ENCODE results near the gene SCAANT1.
A peak's percentile ranks its signal among the peaks of the same experiment; 100 is the strongest.

SCAANT1 gene

DNA sequence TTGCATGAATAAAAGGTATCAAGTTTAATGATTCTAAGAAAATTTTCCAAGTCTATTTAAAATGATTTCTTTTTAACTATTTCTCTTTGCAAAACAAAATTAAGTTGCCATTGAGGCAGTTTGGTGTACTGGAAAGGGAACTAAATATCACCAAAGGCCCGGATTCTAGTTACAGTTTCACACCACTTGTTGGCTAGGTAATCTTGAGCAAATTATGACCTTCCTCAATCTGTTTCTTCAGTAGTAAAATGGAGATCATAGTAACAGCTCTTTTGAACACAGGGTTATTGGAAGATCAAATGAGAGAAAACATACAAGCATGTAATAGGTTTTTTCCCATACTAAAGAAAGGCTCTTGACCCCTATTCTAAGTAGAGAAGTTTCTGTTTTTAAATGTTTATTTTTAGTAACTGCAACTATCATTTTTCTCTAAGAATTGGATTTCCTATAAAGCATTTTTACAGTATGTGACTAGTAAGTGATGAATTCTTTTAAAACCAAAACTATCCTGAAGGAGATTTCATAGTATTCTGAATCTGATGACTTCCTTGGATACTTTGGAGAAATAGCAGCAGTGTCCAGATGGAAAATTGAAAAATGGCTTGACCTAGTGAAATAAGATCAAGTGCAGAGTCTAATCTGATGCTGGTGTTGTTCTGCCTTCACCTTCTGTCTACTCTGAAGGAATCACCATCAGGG lies 15.7 kb downstream of the SCAANT1 start:
- no peak for DNase-seq

DNA sequence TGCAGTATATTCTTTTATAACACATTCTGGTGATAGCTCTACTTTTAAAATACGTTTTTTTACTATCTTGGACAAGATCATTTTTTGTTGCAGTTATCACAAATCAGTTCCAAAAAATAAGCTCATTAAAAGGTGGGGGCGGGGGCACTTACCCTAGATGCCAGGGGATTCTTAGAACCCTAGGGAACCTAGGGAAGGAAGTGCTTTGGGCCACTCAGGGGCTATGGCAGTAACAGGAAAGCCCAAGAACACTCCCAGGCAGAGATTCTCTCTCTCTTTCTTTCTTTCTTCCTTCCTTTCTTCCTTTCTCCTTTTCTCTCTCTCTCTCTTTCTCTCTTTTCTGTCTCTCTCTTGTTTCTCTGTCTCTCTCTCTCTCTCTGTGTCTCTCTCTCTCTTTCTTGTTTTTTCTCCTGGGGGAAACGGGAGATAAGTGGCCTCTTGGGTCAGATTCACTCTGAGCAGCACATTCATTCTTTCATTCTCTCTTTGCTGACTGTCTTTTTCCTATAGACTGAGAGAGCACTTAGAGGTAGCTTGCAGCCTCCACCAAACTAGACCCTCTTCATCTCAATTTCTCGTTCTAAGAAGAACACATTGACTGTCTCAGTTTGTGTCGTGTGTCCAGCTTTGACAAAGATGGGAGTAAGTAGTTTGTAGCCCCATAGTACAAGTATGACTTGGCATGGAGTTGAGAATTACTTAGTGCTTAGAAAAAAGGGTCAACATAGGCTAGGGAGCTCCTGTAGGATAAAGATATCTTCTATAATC lies 16.6 kb downstream of the SCAANT1 start:
- no peak for DNase-seq

DNA sequence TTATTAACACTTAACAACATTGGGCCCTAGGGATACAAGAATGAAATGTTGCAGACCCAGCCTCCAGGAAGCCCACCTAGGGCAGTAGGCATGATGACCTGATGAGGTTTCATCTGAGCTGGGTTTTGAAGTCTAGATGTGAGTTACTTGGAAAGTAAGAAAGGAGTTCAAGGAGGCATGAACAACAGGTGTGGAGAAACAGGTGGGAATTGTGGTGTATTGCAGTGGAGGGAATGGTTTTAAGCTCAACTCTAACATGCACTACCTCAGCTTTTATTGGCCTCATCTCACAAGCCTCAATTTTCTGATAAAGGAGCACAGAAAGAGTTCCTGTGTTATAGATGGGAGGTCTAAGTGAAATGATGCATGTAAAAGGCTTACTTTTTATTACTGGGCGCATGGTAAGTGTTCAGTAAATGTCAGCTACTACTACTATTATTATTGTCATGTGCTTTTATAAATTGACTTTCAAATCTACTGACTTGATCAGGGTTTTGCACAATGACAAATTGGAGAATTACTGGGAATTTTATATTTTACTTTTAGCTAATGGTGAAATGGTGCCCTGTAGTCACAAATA lies 19.3 kb downstream of the SCAANT1 start:
- DNase-seq, result no peak

DNA sequence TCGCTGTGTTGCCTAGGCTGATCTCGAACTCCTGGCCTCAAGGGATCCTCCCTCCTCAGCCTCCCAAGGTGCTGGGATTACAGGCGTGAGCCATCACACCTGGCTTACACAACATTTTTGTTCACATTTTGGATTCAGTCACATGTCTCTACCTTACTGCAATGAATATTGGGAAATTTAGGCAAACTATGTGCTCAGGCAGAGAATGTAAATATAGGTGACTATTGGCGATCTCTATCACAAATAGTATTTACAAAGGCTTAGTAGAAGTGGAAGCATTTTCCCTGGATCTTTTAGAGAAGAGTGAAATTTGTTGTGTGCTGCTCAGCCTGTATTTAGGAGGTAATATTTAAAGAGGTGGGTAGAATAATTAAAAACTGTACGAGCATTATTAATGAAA lies 20.7 kb downstream of the SCAANT1 start:
- DNase-seq, result no peak

DNA sequence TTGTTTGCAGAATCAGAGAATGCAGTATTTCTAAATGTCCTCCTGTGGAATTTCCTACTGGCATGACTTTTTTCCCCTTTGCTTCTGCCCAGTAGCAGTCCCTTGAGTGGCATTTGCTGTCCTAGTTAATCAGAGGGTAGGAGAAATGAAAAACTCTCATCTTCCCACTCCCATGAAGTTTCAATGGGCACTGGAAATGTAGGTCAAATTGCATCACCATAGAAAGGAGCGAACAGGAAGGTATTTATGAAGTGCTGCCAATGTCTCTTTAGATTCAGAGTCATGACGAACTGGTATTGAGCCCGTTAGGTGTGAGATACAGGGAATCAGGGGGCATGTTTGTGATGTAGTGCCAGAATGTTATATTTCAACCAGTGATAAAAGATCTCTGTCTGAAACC lies 25.3 kb downstream of the SCAANT1 start:
- DNase-seq, result peak; percentile 79

DNA sequence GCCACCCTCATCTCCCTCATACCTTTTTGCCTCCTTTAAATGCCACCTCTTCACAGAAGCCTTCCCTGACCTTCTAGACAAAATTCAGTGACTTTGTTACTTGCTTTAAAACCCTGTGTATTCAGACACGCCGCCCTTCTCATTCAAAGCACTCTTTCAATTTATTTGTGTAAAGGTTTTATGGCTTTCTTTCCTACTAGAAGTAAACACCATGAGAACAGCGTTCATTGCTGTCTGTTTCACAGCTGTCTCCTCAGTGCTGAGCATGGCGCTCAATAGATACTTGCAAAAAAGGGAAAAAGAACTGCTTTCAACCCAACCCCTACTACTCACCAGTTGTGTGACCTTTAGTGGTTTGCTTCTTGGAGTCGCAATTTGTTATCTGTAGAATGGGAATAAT lies 31.5 kb downstream of the SCAANT1 start:
- no peak for DNase-seq

DNA sequence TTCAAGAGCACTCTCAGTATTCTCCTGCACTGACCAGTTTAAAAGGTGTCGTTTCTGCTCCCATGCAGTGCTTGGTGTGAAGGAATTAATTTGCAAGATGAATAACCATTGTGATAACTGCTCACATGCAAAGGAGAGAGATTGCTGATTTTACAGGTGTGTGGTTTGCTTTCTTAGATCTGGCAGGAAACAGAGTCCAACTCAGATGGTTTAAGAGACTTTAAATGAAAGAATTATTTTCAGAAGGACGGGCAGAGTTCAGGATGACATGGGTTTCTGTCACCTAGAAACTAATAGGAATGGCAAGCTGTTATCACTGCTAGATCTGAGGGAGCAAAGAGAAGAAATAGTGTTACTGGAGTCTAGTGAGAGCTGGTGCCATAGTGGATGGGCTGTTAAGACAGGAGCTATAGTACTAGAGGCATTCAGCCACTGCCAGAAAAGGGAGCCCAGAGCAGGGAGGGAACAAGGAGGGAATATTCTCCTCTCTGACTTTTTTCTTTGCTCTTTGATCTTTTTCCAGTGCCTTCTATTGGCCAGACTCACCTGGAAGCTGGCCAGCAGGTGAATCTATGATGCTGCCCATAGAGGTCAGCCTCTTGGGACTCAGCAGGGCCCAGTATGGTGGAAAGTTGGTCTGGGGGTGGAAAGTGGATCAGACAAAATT lies 33.7 kb downstream of the SCAANT1 start:
- no peak for DNase-seq

DNA sequence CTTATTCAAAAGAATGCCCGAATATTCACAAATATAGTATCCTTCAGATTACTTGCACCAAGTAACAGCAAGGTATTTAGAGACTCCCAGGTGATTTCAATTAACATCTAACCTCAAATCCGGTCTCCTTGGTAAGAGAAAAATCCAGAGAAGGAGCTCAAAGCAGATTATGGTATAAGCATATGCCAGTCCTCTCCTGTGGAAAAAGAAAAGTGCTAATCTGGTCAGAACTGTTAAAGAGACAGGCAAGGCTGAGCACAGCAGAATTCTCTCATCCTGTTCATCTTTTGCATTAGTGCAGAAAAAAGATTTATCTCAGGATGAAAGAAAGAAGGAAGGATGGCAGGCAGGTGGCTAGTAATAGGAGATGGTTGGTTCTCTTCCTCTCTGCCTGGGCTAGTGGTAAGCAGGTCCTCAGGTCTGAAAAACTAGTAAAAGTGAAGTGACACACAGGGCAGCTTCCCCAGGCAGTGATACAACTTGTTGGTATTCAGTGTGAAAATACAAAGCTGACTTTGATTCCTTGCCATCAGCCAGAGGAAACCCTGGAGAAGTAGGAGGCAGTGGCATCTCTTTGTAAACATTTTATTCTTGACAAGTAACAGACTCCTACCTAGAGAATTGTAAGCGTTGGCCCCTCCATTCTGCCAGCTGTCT lies 34.3 kb downstream of the SCAANT1 start:
- DNase-seq, result no peak

DNA sequence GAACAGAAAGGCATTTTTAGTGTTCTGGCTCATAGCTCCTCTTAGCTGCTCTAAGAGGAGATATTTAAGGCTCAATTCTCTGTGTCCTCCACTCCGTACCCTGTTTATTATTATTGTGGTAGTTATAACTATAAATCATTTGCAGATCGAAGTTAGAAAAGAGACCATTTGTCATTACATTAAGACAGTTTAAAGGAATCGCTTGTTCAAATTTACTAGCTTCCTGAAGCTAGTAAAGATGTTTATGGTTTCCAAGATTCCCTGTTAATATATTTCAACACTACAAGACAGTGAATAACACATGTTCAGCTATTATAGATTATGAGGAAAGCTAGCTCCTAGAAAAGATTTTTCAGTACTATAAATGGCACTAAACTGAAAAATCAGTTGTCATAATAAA lies 35.9 kb downstream of the SCAANT1 start:
- no peak for DNase-seq

DNA sequence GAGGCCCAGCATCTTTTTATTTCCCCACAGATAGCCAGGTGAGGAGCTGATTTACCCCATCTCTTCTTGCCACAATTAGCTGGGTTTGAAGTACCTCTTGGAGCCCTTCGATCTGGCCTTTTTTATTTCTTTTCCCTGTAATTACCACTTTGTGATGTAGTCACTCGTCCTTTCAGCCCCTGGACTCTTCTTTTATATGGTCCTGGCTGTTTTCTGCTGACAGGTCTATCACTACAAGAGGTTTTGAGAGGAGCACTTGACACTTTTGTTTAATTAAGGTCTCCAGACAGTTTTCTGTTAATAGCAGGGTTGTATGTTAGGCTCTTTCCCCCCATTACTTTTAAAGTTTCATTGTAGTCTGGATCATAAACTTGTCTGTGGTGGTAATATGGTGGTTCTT lies 36.7 kb downstream of the SCAANT1 start:
- DNase-seq, result no peak

DNA sequence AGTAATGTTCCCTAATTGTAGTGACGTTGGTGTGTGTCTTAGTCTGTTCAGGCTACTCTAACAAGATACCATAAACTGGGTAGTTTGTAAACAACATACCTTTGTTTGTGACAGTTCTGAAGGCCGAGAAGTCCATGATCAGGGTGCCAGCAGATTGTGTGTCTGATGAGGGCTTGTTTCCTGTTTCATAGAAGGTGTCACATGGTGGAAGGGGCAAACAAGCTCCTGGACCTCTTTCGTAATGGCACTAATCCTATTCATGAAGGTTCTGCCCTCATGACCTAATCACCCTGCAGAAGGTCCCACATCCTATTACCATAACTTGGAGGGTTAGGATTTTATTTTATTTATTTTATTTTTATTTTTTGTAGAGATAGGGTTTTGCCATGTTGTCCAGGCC lies 37.4 kb downstream of the SCAANT1 start:
- no peak for DNase-seq

DNA sequence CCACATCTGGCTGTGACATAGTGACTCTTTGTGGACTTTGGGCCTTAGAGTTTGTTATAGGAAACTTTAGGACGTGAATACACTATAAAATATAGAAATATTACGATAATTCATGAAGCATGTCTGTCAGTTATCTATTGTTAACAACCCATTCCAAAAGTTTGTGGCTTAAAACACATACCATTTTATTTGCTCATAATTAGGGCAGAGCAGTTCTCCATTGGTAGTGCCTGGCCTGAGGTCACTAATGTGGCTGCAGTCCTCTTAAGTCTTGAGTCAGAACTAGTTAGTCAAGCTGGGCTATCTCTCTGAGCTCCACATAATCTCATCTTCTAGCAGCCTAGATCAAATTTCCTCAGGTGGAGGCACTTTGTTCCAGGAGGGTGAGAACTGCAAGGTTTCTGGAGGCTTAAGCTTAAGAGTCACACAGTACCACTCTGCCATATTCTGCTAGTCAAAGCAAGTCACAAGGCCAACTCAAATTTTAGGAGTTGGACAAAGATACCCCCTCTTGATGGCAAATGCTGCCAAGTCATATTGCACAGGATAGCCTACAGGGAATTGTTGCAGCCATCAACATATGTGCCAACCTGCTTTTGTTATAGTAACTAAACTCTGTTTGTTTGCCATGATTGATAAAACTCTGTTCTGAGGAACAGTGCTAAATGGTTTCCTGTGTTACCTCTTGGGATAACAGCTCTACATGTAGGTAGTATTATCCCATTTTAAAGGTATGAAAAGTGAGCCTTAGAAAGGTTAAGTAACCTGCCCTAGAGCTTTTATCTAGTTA lies 39.9 kb downstream of the SCAANT1 start:
- DNase-seq, result no peak

DNA sequence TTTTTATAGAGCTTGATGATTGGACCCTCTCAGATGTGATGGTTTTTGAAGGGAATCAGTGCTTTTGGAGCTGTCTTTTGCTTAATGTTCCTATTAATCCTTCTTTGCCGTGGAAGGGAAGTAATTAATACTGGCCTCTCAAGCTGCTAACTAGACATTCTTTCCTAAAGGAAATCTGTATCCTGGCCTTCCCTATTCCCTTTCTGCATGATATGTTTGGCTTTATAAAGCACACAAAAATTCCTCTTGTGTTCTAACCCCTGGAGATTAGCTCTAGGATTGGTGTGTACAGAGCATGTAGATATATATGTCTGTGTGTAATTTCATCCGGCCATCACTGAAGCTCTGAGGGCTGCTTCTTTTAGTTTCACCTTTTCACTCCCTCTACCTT lies 41.6 kb downstream of the SCAANT1 start:
- DNase-seq, result no peak

DNA sequence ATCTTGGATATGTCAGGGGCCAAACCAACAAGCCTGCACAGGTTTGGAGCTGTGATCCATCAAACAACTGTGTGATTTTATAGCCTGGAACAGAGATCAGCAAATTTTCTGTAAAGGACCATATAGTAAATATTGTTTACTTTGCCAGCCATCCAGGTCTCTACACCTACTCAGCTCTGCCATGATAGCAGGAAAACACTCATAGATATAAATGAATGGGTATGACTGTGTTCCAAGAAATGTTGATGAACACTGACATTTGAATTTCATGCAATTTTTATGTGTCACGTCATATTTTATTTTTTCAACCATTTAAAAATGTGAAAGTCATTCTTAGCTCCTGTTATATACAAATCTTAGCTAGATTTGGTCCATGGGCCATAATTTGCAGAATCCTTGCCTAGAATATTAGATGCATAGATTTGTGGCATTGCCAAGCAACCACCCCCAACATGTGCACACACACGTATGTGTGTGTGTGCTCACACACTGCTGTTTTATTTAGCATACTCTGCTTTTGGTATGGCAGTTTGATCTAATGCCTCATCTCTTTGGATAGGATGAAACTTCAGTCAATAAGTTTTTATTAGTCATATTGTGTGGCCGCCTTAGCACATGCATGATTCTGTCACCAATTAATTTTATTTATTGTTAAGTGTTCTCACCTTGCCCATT lies 42.1 kb downstream of the SCAANT1 start:
- DNase-seq, result no peak

DNA sequence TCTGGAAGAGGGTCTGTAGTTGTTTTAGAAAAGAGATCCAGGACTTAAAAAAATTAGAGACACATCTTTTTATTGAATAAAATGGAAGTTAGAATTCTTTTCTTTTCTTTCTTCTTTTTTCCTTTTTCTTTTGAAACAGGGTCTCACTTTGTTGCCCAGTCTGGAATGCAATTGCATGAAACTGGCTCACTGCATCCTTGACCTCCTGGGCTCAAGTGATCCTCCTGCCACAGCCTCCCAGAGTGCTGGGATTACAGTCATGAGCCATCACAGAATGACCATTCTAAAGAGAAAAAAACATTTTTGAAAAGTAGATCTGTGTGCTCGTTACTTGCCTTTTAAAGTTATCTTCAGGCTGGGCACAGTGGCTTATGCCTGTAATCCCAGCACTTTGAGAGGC lies 45.0 kb downstream of the SCAANT1 start:
- no peak for DNase-seq

DNA sequence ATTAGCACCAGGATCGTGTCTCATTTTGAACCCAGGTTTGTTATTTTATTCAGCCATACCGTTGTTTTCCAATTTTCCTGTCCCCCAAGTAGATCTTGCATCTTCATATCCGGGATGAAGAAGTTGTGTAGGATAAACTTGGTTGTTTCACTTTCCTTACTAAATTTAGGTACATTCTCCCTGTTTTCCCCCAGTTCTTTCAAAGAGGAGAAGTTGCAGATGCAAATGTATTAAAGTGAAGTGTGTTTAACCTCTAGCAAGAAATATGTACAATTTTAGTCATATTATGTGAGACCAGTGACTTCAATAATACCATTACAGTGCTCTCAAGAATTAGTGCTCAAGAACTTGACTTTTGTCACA lies 47.2 kb downstream of the SCAANT1 start:
- no peak for DNase-seq

DNA sequence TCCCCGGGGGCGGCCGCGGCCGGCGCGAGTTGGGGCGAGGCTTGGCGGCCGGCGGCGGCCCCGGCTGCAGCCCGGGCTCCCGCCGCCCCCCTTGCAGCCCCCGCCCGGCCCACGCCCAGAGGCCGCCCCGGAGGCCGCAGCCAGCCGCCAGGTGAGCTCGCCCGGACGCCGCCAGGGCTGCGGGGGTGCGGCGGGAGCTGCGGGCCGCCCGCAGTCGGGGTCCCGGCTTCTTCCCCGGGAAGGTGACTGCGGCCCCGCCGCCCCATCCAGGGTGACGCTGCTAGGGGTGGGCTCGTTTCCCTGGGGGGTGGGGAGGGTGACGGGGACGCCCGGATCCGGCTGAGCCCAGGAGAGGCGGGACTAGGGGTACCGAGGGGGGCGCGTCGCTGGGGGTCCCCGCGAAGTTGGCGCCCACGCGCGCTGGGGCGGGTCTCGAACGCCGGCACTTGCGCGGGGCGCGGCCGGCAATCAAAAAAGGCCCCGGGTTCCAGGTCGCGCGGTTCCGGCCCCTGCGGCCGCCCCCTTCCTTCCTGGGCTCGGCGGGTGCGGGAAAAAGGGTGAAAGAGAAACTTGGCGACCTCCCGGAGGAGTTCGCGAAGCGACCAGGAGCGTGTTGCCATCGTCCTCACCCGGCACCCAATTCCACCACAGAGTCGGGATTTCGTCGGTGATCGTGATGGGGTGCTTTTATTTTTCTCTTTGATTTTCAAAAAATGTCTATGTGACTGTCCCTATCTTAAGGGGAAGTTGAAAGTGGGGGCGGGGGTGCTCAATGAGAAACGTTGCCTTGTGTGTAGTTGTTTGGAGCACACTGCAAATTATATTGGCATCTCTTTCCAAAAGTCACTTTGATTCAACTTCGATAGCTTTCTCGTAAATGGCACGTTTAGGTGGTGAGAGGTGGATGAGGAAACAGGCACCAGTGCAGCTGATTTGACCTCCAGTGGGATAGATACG lies 47.9 kb downstream of the SCAANT1 start:
- DNase-seq, result peak; percentile 64

DNA sequence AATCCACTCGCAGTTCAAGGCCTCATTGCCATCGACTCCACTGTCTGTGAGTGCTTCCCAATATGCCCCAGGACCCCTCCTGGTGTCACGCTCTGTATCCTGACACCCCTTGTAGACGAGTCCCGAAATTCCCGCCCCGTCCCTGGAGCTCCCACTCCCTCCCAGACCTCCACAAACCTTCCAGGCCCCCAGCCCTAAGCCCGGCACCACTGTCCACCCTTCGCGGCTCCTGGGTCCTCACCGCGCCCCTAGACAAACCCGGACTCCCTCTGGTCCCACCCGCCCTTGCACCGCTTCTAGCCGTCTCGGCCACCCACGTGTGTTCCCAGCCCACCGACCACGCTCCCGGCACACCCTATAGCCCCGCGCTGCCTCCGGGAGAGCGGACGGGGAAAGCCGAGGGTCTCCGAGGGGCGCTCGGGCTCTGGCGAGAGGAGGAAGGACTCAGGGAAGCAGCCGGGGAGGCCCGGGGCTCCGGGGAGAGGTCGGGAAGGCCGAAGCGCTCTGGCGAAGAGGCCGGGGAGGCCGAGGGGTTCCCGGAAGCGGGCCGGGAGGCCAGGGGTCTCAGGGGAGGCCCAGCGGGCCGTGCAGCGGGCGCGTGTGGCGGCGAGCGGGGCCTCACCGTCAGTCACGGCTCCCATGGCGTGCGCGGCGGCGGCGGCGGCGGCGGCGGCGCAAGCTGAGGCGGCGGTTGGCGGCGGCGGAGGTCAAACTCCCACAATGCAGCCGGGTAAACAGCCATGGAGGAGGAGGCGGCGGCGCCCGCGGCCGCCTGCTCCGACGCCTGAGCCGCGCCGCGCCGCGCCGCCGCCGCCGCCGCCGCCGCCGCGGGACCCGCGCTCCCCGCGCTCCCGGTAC lies 48.8 kb downstream of the SCAANT1 start, which contains the start of the genes ATXN7 and THOC7:
Gene ATXN7, plus strand, starts transcription at position 718 of the 858 bp plus-strand sequence. CDS start 48,732 bp downstream, outside the sequence.
Gene THOC7, minus strand, starts transcription at position 656 of the 858 bp plus-strand sequence. Its CDS starts 15 bp downstream, at position 641.
- peak; percentile 90 for DNase-seq

DNA sequence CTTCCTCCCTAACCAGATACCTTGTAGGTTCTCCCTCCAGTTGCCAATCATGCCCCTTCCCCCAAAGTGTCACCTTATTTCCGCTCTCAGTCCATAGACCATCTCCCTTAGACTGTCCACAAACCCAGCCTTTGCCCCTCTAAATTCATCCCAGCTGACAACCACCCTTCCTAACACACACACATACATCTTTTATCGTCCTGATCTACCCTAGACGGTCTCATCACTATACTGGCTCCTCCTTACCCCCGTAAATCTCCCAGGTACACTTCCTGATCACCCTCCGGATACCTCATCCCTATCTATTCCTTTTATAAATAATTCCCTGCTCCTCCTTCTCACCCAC lies 49.4 kb downstream of the SCAANT1 start:
- no peak for DNase-seq
